Kidney capillary endothelial cell (primary cell): Measurements from ENCODE around the gene PRMT6.

Experiments used
- DNase-seq: peaks from one replicate; pipeline ENCODE4 v3.0.0-alpha.2; 2018; ENCODE audit warnings: low spot score

Gene PRMT6

GRCh38 chr1:107095647-107096046 is 39.2 kb downstream of the PRMT6 start:
- no peak for DNase-seq

DNA sequence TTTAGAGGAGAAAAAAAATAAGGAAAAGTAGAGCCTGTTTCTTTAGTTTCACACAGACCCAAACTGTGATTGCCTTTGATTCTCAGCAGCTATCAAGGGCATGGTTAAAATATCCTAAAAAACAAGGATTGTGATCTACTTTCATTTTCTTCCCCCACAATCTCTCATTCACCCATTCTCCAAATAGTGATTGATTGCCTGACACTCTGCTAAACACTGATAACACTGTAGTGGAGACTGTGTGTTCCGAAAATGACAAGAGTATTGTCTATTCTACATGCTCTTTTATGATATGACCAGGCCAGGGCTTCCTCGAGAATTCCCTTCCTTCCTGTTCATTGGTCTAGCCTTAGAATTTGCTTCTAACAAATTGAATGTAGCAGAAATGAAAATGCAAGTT is 40.2 kb downstream of the PRMT6 start:
- DNase-seq = no peak

- DNase-seq = no peak
These were observed 42.5 kb downstream of the PRMT6 start for GRCh38 chr1:107098961-107099360.

- no peak for DNase-seq
These were observed 44.0 kb downstream of the PRMT6 start for GRCh38 chr1:107100331-107100984.

GRCh38 chr1:107105914-107106313 is 49.4 kb downstream of the PRMT6 start:
- no peak for DNase-seq
